AG09319 (cell line): Measurements from ENCODE around the gene TXNRD1.

Source experiments
- DNase-seq: peaks from one replicate; pipeline ENCODE4 v3.0.0-alpha.2; 2010; ENCODE audit warnings: low read depth; ENCODE audit errors: extremely low read depth
- TF ChIP-seq, protein P1 (sequence below): IDR thresholded peaks from 2 replicates; pipeline ENCODE4 v1.5.1; 2011; ENCODE audit warnings: low read depth, mild to moderate bottlenecking, inconsistent platforms, low read length, moderate library complexity

TXNRD1 gene

DNA sequence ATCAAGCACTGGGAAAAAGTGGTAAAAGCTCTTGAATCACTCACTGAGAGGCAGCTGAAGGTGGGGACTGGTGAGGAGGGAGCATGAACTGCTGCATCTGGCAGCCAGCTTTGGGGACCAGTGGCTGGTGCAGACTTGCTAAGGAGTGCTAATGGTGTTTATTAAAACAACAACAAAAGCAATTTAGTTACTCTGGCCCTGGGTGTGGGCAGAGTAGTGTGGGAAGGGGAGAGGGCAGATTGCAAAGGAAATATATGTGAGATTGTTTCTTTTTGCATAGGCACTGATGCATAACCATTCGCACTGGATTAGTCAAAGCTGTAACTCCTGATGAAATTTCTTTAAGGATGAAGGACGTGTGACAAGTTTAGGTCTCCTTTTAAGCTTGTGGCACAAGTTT, 8.1 kb downstream of the TXNRD1 start:
- no peak for DNase-seq
- TF ChIP-seq, protein P1, sequence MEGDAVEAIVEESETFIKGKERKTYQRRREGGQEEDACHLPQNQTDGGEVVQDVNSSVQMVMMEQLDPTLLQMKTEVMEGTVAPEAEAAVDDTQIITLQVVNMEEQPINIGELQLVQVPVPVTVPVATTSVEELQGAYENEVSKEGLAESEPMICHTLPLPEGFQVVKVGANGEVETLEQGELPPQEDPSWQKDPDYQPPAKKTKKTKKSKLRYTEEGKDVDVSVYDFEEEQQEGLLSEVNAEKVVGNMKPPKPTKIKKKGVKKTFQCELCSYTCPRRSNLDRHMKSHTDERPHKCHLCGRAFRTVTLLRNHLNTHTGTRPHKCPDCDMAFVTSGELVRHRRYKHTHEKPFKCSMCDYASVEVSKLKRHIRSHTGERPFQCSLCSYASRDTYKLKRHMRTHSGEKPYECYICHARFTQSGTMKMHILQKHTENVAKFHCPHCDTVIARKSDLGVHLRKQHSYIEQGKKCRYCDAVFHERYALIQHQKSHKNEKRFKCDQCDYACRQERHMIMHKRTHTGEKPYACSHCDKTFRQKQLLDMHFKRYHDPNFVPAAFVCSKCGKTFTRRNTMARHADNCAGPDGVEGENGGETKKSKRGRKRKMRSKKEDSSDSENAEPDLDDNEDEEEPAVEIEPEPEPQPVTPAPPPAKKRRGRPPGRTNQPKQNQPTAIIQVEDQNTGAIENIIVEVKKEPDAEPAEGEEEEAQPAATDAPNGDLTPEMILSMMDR = no peak

DNA sequence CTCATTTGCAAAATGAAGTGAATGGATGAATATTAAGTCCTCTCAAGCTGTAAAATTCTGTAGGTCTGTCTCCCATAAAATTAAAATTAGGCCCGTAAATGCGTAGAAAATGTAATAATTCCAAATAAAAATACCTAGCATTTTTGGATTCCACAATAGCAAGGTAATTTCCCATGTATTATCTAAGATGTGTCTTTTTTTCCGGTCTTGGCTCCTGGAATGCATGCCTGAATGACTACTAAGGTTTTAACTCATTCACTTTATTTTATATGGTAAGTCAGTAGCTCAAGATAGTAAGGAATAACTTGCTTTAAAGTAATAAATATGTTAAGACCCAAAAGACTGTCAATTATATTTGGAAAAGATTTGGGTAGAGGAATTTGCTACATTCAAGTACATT, 11.1 kb downstream of the TXNRD1 start:
- TF ChIP-seq, protein P1 = no peak
- no peak for DNase-seq

DNA sequence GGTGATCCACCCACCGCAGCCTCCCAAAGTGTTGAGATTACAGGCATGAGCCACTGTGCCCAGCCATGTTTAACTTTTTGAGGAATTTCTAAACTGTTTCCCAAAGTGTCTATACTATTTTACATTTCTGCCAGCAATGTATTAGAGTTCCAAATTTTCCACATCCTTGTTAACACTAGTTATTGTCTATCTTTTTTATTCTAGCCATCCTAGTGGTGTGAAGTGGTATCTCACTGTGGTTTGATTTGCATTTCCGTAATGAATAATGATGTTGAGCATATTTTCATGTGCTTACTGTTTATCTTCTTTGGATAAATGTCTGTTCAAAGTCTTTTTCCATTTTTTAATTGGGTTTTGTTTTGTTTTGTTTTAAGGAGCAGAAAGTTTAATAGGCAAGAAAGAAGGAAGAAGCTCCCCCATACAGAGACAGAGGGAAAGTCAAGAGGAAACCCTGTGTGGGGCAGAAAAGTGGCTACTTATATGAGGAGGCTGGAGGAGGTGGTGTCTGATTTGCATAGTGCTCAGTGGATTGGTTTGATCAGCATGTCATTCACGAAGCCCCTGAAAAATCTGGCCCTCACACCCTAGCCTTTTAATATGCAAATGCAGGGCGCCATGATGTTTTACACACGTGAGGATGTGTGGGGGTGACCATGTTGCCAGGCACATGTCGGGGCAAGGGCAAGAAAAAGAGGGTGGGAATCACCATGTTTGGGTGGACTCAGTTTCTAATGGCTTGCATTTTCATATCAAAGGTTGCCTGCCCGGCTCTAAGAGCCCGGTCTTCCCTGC, 14.9 kb downstream of the TXNRD1 start:
- no peak for DNase-seq
- TF ChIP-seq, protein P1 = no peak

DNA sequence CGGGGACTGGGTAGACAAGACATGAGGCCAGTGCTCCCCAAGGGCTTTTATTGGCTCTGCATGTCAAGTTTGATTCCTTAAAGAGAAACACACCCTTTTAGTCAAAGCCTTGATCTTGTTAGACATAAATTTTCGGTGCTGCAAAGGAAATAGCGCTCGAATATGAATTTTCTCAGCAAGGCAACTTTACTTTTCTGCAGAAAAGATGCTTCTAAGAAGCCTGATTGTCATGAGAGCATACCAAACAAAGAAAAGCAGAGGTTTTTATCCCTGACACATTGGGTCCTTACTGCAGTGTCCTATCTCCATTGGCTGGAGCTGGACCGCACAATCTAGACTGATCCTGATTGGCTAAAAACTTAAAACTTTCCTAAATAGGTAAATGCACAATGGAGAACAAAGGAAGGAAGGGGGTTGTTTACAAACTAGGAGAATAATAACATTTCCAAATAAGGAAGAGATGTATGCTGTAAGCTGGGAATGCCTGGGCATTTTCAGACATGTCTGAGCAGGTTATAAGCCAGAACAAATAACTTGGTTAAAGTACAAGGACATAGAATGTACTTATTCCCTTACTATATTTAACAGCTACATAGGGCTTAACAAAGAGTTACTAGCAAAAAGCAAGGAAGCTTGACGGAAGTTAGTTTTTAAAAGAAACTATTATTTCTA, 17.2 kb downstream of the TXNRD1 start:
- DNase-seq = no peak

DNA sequence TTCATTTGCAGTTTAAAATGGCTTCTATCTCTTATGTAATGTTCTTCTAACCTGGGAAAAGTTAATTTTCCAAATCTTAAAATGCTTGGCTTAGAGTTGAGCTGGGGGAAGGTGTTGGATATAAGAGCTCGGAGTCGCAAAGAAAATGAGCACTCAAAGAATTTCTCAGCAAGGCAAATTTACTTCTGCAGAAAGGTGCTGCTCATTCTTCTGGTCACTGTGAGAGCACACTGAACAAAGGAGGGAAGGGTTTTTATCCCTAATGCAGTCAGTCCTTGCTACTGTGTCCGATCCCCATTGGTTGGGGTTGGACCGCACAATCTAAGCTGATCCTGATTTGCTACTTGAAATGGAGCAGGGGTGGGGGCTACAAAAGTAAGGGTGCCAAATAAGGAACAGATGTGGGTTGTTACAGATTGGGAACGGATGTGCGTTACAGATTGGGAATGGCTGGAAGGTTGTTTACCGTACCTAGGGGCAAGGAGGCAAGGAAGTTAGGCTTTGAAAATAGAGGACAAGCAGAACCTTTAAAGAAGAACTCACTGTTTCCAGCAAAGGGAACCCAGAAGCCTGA, 19.4 kb downstream of the TXNRD1 start:
- no peak for DNase-seq
- TF ChIP-seq, protein P1 = no peak

More for the DNA sequence above, 17.2 kb downstream of the TXNRD1 start:
- TF ChIP-seq, protein P1 = no peak

DNA sequence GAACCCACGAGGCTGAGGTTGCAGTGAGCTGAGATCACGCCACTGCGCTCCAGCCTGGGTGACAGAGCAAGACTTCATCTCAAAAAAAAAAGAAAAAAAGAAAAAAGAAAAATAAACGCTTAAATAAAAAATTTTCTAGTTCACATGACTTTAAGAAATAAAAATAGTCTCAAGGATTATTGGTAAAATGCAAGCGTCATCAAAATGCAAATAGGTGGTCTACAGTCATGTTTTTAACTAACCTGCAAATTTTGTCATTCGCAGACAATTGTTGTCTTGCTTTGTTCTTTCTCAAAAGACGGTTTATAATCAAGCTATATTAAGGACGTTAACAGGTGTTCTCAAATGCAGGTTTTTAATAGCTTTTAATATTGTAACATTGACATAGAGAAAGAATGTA, 22.4 kb downstream of the TXNRD1 start:
- TF ChIP-seq, protein P1 = no peak
- DNase-seq = no peak

DNA sequence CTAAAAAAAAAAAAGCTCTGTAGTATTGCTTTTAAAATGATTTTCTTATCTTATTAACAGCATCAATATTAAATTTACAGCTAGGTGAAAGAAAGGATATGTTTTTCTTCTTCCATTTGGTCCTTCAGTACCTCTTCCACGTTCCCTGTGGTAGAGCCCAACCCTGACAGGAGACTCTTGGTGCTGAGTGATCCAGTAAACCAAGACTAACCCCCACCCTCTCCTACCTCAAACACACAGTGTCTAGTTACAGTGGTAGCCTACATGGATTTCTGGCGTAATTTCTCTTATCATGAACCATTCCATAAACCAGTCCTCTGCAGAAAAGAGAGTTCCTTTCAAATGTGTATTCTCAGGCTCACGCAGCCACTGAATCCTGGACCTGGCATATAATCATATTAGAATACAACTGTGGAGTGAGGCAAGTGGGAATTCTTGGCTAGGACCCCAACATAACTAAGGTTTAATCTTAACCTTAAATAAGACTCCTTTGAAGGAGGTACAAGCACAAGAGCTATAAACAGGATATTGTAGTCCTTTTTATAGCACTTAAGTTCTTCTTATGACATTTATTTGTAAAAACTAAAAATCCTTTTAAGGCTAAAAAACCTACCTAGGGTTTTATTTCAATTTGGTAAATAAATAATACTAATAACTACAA, 27.1 kb downstream of the TXNRD1 start:
- TF ChIP-seq, protein P1 = no peak

More for the DNA sequence above, 27.1 kb downstream of the TXNRD1 start:
- no peak for DNase-seq
